DMS114 treated with DMSO at 0.1 percent for 48 hours (cell line): Measurements from ENCODE around the gene SYT1.

ENCODE experiments used
- DNase-seq: peaks from one replicate; lab custom pipeline; 2025; ENCODE audit not compliant: unreplicated experiment; lab: John Stamatoyannopoulos, UW

Gene SYT1

GRCh38 chr12:79380402-79380801, 515.8 kb downstream of the SYT1 start:
- no peak for DNase-seq

- DNase-seq, result no peak
Observed at GRCh38 chr12:79381248-79382208, 517.0 kb downstream of the SYT1 start.

- DNase-seq, result no peak
Observed at GRCh38 chr12:79384551-79384950, 520.0 kb downstream of the SYT1 start.

- DNase-seq, result no peak
Observed at GRCh38 chr12:79388011-79388410, 523.4 kb downstream of the SYT1 start.

GRCh38 chr12:79393842-79394241, 529.3 kb downstream of the SYT1 start:
- DNase-seq, result no peak

GRCh38 chr12:79397609-79398008, 533.0 kb downstream of the SYT1 start:
- DNase-seq, result no peak

- DNase-seq, result no peak
Observed at GRCh38 chr12:79400481-79400880, 535.9 kb downstream of the SYT1 start.

GRCh38 chr12:79402606-79403005, 538.0 kb downstream of the SYT1 start:
- DNase-seq, result no peak

- no peak for DNase-seq
Observed at GRCh38 chr12:79406993-79407392, 542.4 kb downstream of the SYT1 start.

GRCh38 chr12:79407671-79408622, 543.4 kb downstream of the SYT1 start:
- peak; percentile 70 for DNase-seq

- no peak for DNase-seq
Observed at GRCh38 chr12:79408689-79409088, 544.1 kb downstream of the SYT1 start.

GRCh38 chr12:79409562-79409961, 545.0 kb downstream of the SYT1 start:
- no peak for DNase-seq

- no peak for DNase-seq
Observed at GRCh38 chr12:79411791-79412190, 547.2 kb downstream of the SYT1 start.

- DNase-seq, result no peak
Observed at GRCh38 chr12:79413796-79414195, 549.2 kb downstream of the SYT1 start.

GRCh38 chr12:79414252-79414651, 549.7 kb downstream of the SYT1 start:
- no peak for DNase-seq

- DNase-seq, result no peak
Observed at GRCh38 chr12:79415321-79415720, 550.7 kb downstream of the SYT1 start.

- DNase-seq, result no peak
Observed at GRCh38 chr12:79415746-79416435, 551.3 kb downstream of the SYT1 start.

- peak; percentile 5 for DNase-seq
Observed at GRCh38 chr12:79420146-79420618, 555.6 kb downstream of the SYT1 start.

- DNase-seq, result no peak
Observed at GRCh38 chr12:79421236-79421740, 556.7 kb downstream of the SYT1 start.

- no peak for DNase-seq
Observed at GRCh38 chr12:79422060-79422812, 557.7 kb downstream of the SYT1 start.
